GM12801 (cell line): Measurements from ENCODE around the gene CDON.

ENCODE experiments used
- TF ChIP-seq, protein P1 (sequence below): IDR thresholded peaks from one replicate; pipeline ENCODE4 v1.5.1; 2011; ENCODE audit warnings: control low read depth; ENCODE audit not compliant: insufficient read length; ENCODE audit errors: extremely low read depth

The CDON gene

GRCh38 chr11:125943661-125944349 lies 118.9 kb downstream of the CDON start:
- TF ChIP-seq, protein P1, sequence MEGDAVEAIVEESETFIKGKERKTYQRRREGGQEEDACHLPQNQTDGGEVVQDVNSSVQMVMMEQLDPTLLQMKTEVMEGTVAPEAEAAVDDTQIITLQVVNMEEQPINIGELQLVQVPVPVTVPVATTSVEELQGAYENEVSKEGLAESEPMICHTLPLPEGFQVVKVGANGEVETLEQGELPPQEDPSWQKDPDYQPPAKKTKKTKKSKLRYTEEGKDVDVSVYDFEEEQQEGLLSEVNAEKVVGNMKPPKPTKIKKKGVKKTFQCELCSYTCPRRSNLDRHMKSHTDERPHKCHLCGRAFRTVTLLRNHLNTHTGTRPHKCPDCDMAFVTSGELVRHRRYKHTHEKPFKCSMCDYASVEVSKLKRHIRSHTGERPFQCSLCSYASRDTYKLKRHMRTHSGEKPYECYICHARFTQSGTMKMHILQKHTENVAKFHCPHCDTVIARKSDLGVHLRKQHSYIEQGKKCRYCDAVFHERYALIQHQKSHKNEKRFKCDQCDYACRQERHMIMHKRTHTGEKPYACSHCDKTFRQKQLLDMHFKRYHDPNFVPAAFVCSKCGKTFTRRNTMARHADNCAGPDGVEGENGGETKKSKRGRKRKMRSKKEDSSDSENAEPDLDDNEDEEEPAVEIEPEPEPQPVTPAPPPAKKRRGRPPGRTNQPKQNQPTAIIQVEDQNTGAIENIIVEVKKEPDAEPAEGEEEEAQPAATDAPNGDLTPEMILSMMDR = no peak

DNA sequence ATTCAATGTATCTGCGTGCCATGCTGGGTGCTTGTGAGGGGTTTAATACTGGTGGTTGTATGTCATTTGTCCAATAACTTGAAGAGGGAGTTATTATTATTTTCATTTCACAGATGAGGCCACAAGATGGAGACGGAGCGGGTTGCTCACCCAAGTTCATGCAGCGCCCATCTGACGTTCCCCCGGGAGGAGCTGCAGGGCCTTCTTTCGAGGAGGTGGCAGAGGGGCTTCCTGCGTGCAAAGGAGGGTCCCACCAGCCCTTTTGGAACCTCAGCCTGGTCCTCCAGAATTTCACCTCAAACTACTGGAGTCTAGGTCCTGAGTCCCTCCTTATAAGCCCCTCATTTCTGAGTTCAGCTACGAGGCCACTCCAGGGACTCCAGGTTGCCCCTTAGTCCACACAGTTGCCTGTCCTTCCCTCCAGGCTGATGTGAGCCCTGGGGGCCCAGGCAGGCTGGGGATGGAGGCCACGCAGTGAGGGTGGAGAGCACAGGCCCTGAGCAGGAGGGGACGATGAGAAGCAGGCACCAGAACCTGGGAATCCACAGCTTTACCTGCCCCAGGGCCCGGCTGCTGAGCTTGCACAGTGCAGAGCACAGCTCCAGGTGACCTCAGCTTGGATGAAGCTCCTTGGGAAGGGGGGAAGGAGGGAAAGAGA lies 119.8 kb downstream of the CDON start:
- TF ChIP-seq, protein P1 = no peak

DNA sequence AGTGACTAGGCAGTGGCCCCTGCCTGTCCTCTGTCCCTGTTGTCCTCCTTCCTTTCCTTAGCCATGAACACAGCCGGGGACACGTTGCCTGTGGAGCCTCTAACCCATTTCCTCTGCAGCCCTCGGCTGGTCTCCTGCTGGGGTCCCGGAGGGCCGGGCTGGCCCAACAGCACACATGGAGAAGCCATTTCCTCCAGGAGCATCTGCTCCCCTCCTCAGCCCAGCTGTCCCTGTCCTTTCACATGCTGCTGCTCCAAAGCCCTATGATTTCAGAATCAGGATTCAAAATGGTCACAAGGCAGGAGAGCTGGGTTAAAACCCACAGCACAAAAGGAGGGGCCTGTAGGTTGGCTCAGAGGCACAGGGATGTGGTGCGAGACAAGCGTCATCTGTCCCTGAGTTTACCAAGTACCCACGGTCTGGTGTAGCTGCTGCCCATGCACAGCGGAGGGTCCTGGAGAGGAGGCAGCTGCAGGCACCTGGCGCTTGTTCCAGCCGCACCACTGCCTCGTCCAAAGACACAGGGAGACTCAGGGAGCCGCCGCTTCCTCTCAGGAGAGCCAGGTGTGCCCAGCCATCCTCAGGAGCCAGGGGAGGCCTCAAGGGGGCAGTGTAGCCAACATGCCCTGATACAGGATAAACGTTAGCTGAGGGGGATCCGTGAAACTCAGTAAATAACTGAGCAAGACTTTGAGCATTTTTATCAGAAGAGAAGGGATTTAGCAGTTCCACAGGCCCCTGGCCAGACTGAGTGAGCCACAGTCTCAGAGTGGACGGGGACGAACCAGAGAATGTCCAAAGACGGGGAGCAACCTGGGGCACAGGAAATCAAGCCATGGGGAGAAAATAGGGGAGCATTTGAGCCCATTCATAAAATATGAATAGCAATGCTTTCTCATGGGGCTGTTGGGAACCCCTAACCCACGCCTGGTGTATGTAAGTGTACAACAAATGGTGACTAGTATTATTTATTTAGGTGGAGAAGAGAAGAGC lies 120.8 kb downstream of the CDON start:
- TF ChIP-seq, protein P1 = no peak

- TF ChIP-seq, protein P1 = no peak
These were observed 121.4 kb downstream of the CDON start for GRCh38 chr11:125941267-125941618.

DNA sequence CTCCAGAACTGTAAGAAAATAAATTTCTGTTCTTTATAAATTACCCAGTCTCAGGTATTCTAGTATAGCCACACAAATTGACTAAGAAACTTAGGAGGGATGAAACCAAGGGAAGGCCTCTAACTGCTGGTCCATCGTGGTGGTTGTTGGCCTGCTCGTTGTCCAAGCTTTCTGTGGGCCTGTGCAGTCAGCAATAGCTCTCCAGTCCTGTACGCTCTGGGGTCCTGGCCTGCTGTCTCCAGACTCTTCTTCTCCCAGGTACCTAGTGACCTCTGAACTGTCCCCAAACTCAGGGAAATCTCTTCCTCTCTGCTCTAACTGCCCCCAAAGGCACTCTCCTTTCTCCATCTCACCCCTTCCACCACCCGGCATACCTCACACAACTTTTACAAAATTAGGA lies 122.5 kb downstream of the CDON start:
- TF ChIP-seq, protein P1 = no peak

- TF ChIP-seq, protein P1 = no peak
These were observed 123.6 kb downstream of the CDON start for GRCh38 chr11:125939081-125939521.

DNA sequence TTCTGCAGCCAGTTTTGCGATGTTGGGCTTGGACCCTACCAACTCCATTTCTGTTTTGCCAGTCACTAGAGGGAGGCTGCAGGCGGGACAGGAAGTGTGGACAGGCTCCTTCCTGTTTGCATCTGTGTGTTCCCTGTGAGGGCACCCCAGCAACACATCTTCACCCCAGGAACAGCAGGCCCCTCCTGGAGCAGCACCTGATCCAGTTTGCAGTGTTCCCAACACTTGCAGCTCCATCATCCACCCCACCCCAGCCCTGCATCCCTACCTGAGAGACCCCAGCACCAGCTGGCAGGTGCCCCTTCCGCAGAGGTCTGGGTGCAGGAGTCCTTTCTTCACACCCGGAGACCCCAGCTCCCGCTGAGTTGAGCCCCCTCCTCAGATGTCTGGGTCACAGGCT lies 124.2 kb downstream of the CDON start:
- TF ChIP-seq, protein P1 = no peak
